H1 (cell line): Measurements from ENCODE around the gene SOCS6. TPM values are rescaled to one million over a fixed set of nuclear protein-coding genes. Genes with fewer than 3 reads are reported as not detected.

ENCODE experiments used
- CTCF ChIA-PET: fragments of 300-600 bp; sonication (Branson Sonifier 250); formaldehyde crosslinking; loops from one replicate; lab custom pipeline; 2021; ENCODE audit not compliant: partially characterized antibody; lab: Charles Lee
- POLR2A ChIA-PET: fragments of 300-600 bp; sonication (Branson Sonifier 250); formaldehyde crosslinking; loops from one replicate; lab custom pipeline; 2021; ENCODE audit warnings: inconsistent platforms; ENCODE audit not compliant: partially characterized antibody; lab: Charles Lee
- DNase-seq, 2 experiments: peaks; one replicate each; pipeline versions ENCODE4 v3.0.0 to v3.0.0-alpha.2; 2010 to 2022; ENCODE audit warnings: low spot score in 2 of 2, low read depth in 1 of 2, mixed read lengths in 1 of 2
- FAIRE-seq: peaks from 2 replicates; lab custom pipeline; 2011; peaks lifted over from hg19 to GRCh38; lab: Jason Lieb, UNC
- H2AFZ ChIP-seq: 2 replicates; pipeline ENCODE4 v1.8.1; 2012; ENCODE audit warnings: low read length, inconsistent platforms
- H2AK5ac ChIP-seq: 2 replicates; pipeline ENCODE4 v1.6.1; 2013; ENCODE audit warnings: low read depth, low read length
- H2BK120ac ChIP-seq: replicated peaks from 2 replicates; pipeline ENCODE3; 2013; ENCODE audit warnings: low read depth, low read length, inconsistent platforms
- H2BK12ac ChIP-seq: 2 replicates; pipeline ENCODE4 v1.6.1; 2013; ENCODE audit warnings: low read depth, low read length
- H2BK15ac ChIP-seq: 2 replicates; pipeline ENCODE4 v1.6.1; 2013; ENCODE audit warnings: low read length
- H2BK20ac ChIP-seq: 2 replicates; pipeline ENCODE4 v1.6.1; 2013; ENCODE audit warnings: low read length
- H2BK5ac ChIP-seq: 2 replicates; pipeline ENCODE4 v1.6.1; 2013; ENCODE audit warnings: low read depth, low read length
- H3K14ac ChIP-seq: 2 replicates; pipeline ENCODE4 v1.6.1; 2013; ENCODE audit warnings: inconsistent platforms; ENCODE audit not compliant: insufficient read length
- H3K18ac ChIP-seq: 2 replicates; pipeline ENCODE4 v1.6.1; 2013; ENCODE audit warnings: low read length; ENCODE audit errors: extremely low read depth
- H3K23ac ChIP-seq: 2 replicates; pipeline ENCODE4 v1.6.1; 2013; ENCODE audit warnings: inconsistent platforms; ENCODE audit not compliant: insufficient read length
- H3K23me2 ChIP-seq: 2 replicates; pipeline ENCODE4 v1.6.1; 2013; ENCODE audit warnings: low read depth, low read length
- H3K27ac ChIP-seq: 2 replicates; pipeline ENCODE4 v1.6.1; 2011; ENCODE audit warnings: low read depth, low read length, inconsistent platforms
- H3K27me3 ChIP-seq, 4 experiments: replicated peaks in 1 of 4; 1 replicate in 1 of 4; 2 replicates in 3 of 4; pipeline versions ENCODE4 v1.6.1 to v1.8.1; 2011 to 2013; ENCODE audit warnings: low read length in 3 of 4, mild to moderate bottlenecking in 3 of 4, inconsistent platforms in 2 of 4, mixed read lengths in 2 of 4, moderate library complexity in 1 of 4; ENCODE audit not compliant: control insufficient read depth in 3 of 4, insufficient read depth in 3 of 4; ENCODE audit errors: extremely low read depth in 1 of 4
- H3K36me3 ChIP-seq, 4 experiments: 2 replicates each; pipeline versions ENCODE4 v1.6.1 to v1.8.1; 2011 to 2013; ENCODE audit warnings: mild to moderate bottlenecking in 4 of 4, low read length in 3 of 4, moderate library complexity in 2 of 4, control low read depth in 1 of 4, inconsistent platforms in 1 of 4; ENCODE audit not compliant: insufficient read depth in 4 of 4, control insufficient read depth in 2 of 4
- H3K4ac ChIP-seq: replicated peaks from 2 replicates; pipeline ENCODE3; 2013; ENCODE audit warnings: low read length, low read depth, mixed read lengths, inconsistent platforms; ENCODE audit not compliant: insufficient read length
- H3K4me1 ChIP-seq, 4 experiments: replicated peaks in 1 of 4; 1 replicate in 1 of 4; 2 replicates in 3 of 4; pipeline versions ENCODE4 v1.6.1 to v1.8.1; 2011 to 2013; ENCODE audit warnings: low read length in 3 of 4, inconsistent platforms in 2 of 4, mixed read lengths in 1 of 4; ENCODE audit not compliant: insufficient read depth in 4 of 4, control insufficient read depth in 3 of 4
- H3K4me2 ChIP-seq, 2 experiments: 2 replicates each; pipeline versions ENCODE4 v1.6.1 to v1.8.1; 2011 to 2013; ENCODE audit warnings: low read depth in 2 of 2, low read length in 2 of 2, control low read depth in 1 of 2, inconsistent platforms in 1 of 2, mild to moderate bottlenecking in 1 of 2; ENCODE audit not compliant: insufficient read depth in 1 of 2
- H3K4me3 ChIP-seq, 4 experiments: fragments of 200-600, 300-600 bp in 1 of 4; sonication (generic), shearing (Covaris generic), sonication (Bioruptor Twin) in 1 of 4; 2 replicates each; pipeline versions ENCODE4 v1.5.1 to v1.8.1; 2011 to 2016; ENCODE audit warnings: low read length in 4 of 4, low read depth in 3 of 4, control low read depth in 2 of 4, inconsistent platforms in 2 of 4, mild to moderate bottlenecking in 2 of 4, mixed read lengths in 1 of 4, moderate library complexity in 1 of 4; ENCODE audit not compliant: insufficient read depth in 2 of 4; ENCODE audit errors: extremely low read depth in 1 of 4
- H3K56ac ChIP-seq: replicated peaks from 2 replicates; pipeline ENCODE3; 2013; ENCODE audit warnings: low read depth, mild to moderate bottlenecking, mixed read lengths, low read length, inconsistent platforms; ENCODE audit not compliant: insufficient read length
- H3K79me1 ChIP-seq: 2 replicates; pipeline ENCODE4 v1.6.1; 2013; ENCODE audit warnings: low read depth, low read length, control low read depth
- H3K79me2 ChIP-seq, 2 experiments: 2 replicates each; pipeline versions ENCODE4 v1.6.1 to v1.8.1; 2012 to 2013; ENCODE audit warnings: low read length in 2 of 2, mild to moderate bottlenecking in 2 of 2, inconsistent platforms in 1 of 2; ENCODE audit not compliant: insufficient read depth in 2 of 2, control insufficient read depth in 1 of 2
- H3K9ac ChIP-seq, 4 experiments: replicated peaks in 1 of 4; 1 replicate in 1 of 4; 2 replicates in 3 of 4; pipeline versions ENCODE4 v1.6.1 to v1.8.1; 2011 to 2013; ENCODE audit warnings: low read depth in 3 of 4, low read length in 3 of 4, control low read depth in 2 of 4, mild to moderate bottlenecking in 2 of 4, moderate library complexity in 2 of 4, inconsistent platforms in 1 of 4; ENCODE audit errors: extremely low read depth in 1 of 4
- H3K9me3 ChIP-seq, 2 experiments: 2 replicates each; pipeline versions ENCODE4 v1.6.1 to v1.8.1; 2012 to 2013; ENCODE audit warnings: mild to moderate bottlenecking in 2 of 2, moderate library complexity in 2 of 2, control low read depth in 1 of 2, inconsistent platforms in 1 of 2, low read depth in 1 of 2, low read length in 1 of 2, mixed read lengths in 1 of 2; ENCODE audit not compliant: insufficient read depth in 2 of 2
- H4K20me1 ChIP-seq, 2 experiments: replicated peaks in 1 of 2; 2 replicates each; pipeline versions ENCODE3 to v1.8.1; 2011 to 2013; ENCODE audit warnings: inconsistent platforms in 2 of 2, low read length in 2 of 2, mild to moderate bottlenecking in 1 of 2; ENCODE audit not compliant: insufficient read depth in 2 of 2, control insufficient read depth in 1 of 2
- H4K5ac ChIP-seq: 2 replicates; pipeline ENCODE4 v1.6.1; 2013; ENCODE audit warnings: low read length, low read depth, mixed read lengths, inconsistent platforms; ENCODE audit not compliant: insufficient read length
- H4K8ac ChIP-seq: 2 replicates; pipeline ENCODE4 v1.8.0; 2013; ENCODE audit warnings: mild to moderate bottlenecking, moderate library complexity, low read length, inconsistent platforms; ENCODE audit not compliant: insufficient read depth; ENCODE audit errors: extremely low read depth
- H4K91ac ChIP-seq: replicated peaks from 2 replicates; pipeline ENCODE3; 2013; ENCODE audit warnings: low read length, mixed read lengths, inconsistent platforms; ENCODE audit not compliant: insufficient read length
- ASH2L ChIP-seq: fragments of 200-600, 300-600 bp; sonication (generic); IDR thresholded peaks from one replicate; pipeline ENCODE4 v1.7.1; 2017; ENCODE audit warnings: low read length
- CBX5 ChIP-seq: fragments of 300-800, 300-1000 bp; sonication (generic); IDR thresholded peaks from 2 replicates; pipeline ENCODE4 v1.7.1; 2016; ENCODE audit warnings: antibody characterized with exemption, low read length, low read depth
- CBX8 ChIP-seq: fragments of 300-800, 300-1000 bp; sonication (generic); IDR thresholded peaks from 2 replicates; pipeline ENCODE4 v1.7.1; 2016; ENCODE audit warnings: low read depth, low read length, borderline replicate concordance
- CEBPB ChIP-seq: IDR thresholded peaks from 2 replicates; pipeline ENCODE4 v1.6.1; 2012; ENCODE audit warnings: low read depth, low read length
- HDAC6 ChIP-seq: IDR thresholded peaks from one replicate; pipeline ENCODE4 v1.7.1; 2012; ENCODE audit warnings: low read depth, mild to moderate bottlenecking, inconsistent platforms, low read length, moderate library complexity
- KDM4A ChIP-seq: IDR thresholded peaks from one replicate; pipeline ENCODE4 v1.7.1; 2012; ENCODE audit warnings: low read depth, mild to moderate bottlenecking, moderate library complexity, low read length, inconsistent platforms; ENCODE audit not compliant: severe bottlenecking
- RFX5 ChIP-seq: IDR thresholded peaks from 2 replicates; pipeline ENCODE4 v1.6.1; 2011; ENCODE audit warnings: low read depth, low read length, improper control_type of control experiment, borderline replicate concordance
- SP4 ChIP-seq: IDR thresholded peaks from 2 replicates; pipeline ENCODE4 v1.6.1; 2012; ENCODE audit warnings: low read length, inconsistent platforms
- ZNF274 ChIP-seq: IDR thresholded peaks from 2 replicates; pipeline ENCODE4 v1.7.0; 2012; ENCODE audit warnings: low read length, borderline replicate concordance; ENCODE audit errors: extremely low read depth
- WGBS, 2 experiments: shearing (Covaris generic) in 1 of 2; methylation state at CpG; one replicate each; pipeline versions ENCODE4 v1.1.6 to v1.1.7; 2013 to 2015; ENCODE audit warnings: low lambda C conversion rate in 2 of 2, mixed read lengths in 2 of 2, inconsistent platforms in 1 of 2, low coverage in 1 of 2, missing lambda C conversion rate in 1 of 2; ENCODE audit not compliant: insufficient replicate concordance in 2 of 2, insufficient coverage in 1 of 2, insufficient read length in 1 of 2; ENCODE audit errors: extremely low coverage in 1 of 2, missing lambda C conversion rate in 1 of 2; 5-methylcytosine and 5-hydroxymethylcytosine counted together
- polyA plus RNA-seq, 7 experiments: library from polyadenylated mRNA; depleted of rRNA in 3 of 7; stranded (reverse) in 5 of 7; unstranded in 2 of 7; fragments of >200 nt in 5 of 7; fragments of 200-250 nt in 2 of 7; gene quantifications; 1 replicate in 5 of 7; 2 replicates in 1 of 7; 4 replicates in 1 of 7; pipeline versions ENCODE4 v1.2.1 to v1.2.3, GENCODE V29; 2011 to 2013; ENCODE audit warnings: missing spikeins in 2 of 7, mixed read lengths in 2 of 7
- total RNA-seq: library from RNA; stranded (reverse); fragmentation: NEBNext Ultra II Directional; extraction: Animal tissue kit (Norgen Biotek cat#: 25700); gene quantifications from 2 replicates; pipeline ENCODE4 v1.2.1, GENCODE V29; 2021

SOCS6 gene
- total and polyA plus RNA-seq, 2 of the 8 experiments (the other 6 are each of a cell fraction or from before 2014, with no cell fraction given): 9.1 to 22.9 TPM

DNA sequence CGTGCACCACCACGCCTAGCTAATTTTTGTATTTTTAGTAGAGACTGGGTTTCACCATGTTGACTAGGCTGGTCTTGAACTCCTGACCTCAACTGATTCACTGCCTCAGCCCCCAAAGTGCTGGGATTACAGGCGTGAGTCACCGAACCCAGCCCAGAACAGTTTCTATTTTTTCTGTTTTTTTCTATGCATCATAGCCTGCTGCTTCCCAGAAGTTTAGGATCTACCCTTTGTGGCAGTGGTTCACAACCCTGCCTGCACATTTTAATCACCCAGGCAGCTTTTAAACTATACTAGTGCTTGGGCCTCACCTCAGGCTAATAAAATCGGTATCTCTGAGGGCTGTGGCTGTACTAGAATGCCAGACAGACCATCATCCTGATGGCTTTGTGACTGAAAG, 39.7 kb upstream of the SOCS6 start:
- POLR2A ChIA-PET: no interaction called here
- Histone ChIP-seq H3K14ac (no peak overlapping the region), H3K4ac (no peak overlapping the region), H3K27ac (no peak overlapping the region)
- TF ChIP-seq CBX8: no peak
- TF ChIP-seq ZNF274: no peak
- no peak for TF ChIP-seq ASH2L
- TF ChIP-seq HDAC6: no peak
- no peak for TF ChIP-seq CBX5
- no peak for TF ChIP-seq SP4
- TF ChIP-seq KDM4A: no peak
- TF ChIP-seq CEBPB: no peak
- no peak for TF ChIP-seq RFX5
- TF ChIP-seq, all 59 proteins: peak for 0
- H4K8ac ChIP-seq: no peak overlapping the region
- no peak overlapping the region for H3K4me3 ChIP-seq
- no peak overlapping the region for H2BK15ac ChIP-seq
- no peak overlapping the region for H3K23ac ChIP-seq
- H4K20me1 ChIP-seq: no peaks in the 10 kb centered on the region
- CTCF ChIA-PET: interaction anchor here (0.6 kb wide), 1 partner anchor 1596 kb away, joined by 3 read pairs; no protein-coding TSS in a partner anchor
- H4K5ac ChIP-seq: no peak overlapping the region
- no peak overlapping the region for H3K56ac ChIP-seq
- no peak overlapping the region for H2AK5ac ChIP-seq
- H3K79me2 ChIP-seq: no peaks in the 10 kb centered on the region
- no peaks in the 10 kb centered on the region for H3K36me3 ChIP-seq
- H3K4me2 ChIP-seq: no peak overlapping the region
- no peak overlapping the region for H3K9ac ChIP-seq
- no peak overlapping the region for H3K18ac ChIP-seq
- no peaks in the 10 kb centered on the region for H3K9me3 ChIP-seq
- no peak overlapping the region for H2AFZ ChIP-seq
- H3K27me3 ChIP-seq: no peaks in the 10 kb centered on the region
- no peak overlapping the region for H2BK20ac ChIP-seq
- no peak overlapping the region for H4K91ac ChIP-seq
- no peaks in the 10 kb centered on the region for H3K23me2 ChIP-seq
- H2BK12ac ChIP-seq: no peak overlapping the region
- H3K4me1 ChIP-seq: no peaks in the 10 kb centered on the region
- 91% methylated on average over 5 of the region's 5 CpGs; no CpG with 5 or more reads in 1 of the 2 experiments for WGBS, 2 experiments
- no peak overlapping the region for H2BK5ac ChIP-seq
- no peak overlapping the region for H2BK120ac ChIP-seq
- H3K79me1 ChIP-seq: no peaks in the 10 kb centered on the region
- FAIRE-seq (no peak), DNase-seq (no peak)
